GM18507 (cell line): ENCODE measurements around the gene ACTL7A.
"Not testable (repeated sequence)": the region's sequence is repeated elsewhere in the genome, so short reads cannot be mapped to it uniquely, and the experiment has no call there.

Experiments used
- DNase-seq: peaks from one replicate; pipeline ENCODE4 v3.0.0; 2011; ENCODE audit warnings: low read depth; ENCODE audit not compliant: insufficient read length; ENCODE audit errors: extremely low spot score
- FAIRE-seq: peaks from 2 replicates; lab custom pipeline; 2011; peaks lifted over from hg19 to GRCh38; lab: Jason Lieb, UNC

Gene ACTL7A, protein sequence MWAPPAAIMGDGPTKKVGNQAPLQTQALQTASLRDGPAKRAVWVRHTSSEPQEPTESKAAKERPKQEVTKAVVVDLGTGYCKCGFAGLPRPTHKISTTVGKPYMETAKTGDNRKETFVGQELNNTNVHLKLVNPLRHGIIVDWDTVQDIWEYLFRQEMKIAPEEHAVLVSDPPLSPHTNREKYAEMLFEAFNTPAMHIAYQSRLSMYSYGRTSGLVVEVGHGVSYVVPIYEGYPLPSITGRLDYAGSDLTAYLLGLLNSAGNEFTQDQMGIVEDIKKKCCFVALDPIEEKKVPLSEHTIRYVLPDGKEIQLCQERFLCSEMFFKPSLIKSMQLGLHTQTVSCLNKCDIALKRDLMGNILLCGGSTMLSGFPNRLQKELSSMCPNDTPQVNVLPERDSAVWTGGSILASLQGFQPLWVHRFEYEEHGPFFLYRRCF

DNA sequence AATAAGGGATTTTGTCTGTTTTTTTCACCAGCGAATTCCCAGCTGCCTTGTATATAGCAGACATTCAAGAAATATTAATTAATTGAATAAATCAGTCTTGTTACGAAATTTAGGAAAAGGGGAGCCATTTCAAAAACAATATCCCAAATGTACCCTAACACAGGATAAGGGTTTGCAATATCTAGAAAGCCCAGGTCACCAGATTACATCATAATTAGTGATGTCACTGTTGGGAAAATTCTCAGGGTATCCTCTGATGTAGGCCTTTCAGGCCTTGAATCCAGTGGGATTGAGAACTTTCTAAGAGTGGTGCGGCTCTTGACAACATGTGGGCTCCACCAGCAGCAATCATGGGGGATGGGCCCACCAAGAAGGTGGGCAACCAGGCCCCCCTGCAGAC is at the start of gene ACTL7A:
TSS of gene ACTL7A (plus strand) at position 270 of the 400 bp plus-strand sequence. CDS start at position 327, 57 bp downstream.
- no peak for FAIRE-seq

DNA sequence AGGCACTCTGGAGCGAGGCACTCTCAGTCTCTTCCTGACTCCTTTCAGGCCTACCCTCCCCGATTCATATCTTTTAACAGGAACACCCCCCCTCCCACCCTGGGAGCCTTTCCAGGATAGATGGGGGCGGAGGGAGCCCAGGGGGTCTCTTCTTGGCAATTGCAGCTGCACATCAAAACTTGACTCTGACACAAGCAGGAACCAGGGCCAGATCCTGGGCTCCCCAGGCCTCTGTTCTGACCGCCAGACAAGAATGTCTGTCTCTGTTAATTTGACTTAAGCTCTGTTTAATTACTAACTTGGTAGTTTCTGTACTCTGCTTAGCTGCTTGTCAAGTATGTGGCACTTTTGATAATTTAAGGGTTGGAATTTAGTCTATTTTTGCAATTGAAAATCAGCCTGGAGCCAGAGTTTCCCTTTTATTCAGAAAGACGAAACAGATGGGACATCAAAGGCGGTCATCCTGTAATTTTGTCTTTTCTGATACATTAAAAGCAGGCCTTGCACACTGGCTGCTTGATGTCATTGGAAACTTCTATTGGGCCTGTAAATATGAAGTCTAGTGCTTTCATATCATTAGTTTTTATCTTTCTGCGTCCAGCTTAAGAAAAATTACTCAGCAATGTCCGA is 49.6 kb upstream of the ACTL7A start:
- DNase-seq = no peak
- FAIRE-seq = no peak

More for the DNA sequence above, at the start of gene ACTL7A:
- no peak for DNase-seq

DNA sequence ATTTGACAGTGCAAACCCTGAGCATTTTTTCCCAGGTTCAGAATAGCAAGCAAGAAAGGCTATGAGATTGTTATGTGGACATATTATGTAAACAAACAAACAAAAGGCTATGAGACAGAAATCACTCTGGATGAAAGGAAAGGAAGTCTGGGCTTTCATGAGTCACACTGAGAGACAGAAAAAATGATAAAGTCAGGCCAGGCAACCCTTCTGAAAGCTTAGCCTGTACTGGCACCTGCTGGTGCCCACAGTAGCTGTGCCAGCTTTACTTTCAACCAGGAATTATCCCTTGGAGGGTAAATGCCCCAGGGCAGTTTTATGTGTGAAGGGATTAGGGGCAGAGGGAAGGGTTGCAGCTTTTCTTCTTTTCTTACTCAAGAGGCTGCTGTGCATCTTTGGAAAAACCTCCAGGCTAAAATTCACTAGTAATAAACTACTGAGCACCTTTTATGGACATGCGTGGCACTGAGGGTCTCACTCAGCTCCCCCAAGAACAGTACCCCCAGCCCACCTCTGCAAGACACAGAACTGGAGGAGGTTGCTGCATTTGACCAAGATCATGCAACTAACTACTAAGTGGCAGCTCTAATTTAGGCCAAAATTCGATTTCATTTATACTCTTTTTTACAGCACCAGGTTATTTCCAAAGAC is 48.0 kb upstream of the ACTL7A start:
- DNase-seq (no peak), FAIRE-seq (no peak)

GRCh38 chr9:108815156-108815555 is 46.9 kb upstream of the ACTL7A start:
- no peak for FAIRE-seq

DNA sequence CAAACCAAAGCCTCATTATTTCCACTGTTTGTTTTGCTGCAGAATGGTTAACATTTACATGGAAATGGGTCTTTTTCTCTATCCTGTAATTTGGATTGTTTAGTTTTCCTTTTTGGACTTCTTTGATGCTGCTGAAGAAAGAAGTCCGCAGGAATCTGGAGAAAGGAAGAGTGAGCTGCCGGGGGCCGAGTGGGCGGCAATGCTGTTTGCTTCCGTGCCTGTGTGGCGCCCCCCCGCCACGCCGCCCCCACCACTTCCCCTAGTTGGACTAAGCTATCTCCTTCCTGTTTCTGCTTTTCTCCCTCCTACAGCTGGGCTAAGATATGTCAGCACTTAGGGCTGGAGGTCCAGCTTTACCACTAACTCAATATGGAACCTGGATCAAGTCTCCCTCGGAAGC is 46.0 kb upstream of the ACTL7A start:
- DNase-seq (no peak), FAIRE-seq (no peak)

More at GRCh38 chr9:108815156-108815555, 46.9 kb upstream of the ACTL7A start:
- no peak for DNase-seq

GRCh38 chr9:108823829-108824228 is 38.2 kb upstream of the ACTL7A start:
- DNase-seq (no peak), FAIRE-seq (no peak)

GRCh38 chr9:108830272-108830671 is 31.8 kb upstream of the ACTL7A start:
- FAIRE-seq (no peak), DNase-seq (no peak)

DNA sequence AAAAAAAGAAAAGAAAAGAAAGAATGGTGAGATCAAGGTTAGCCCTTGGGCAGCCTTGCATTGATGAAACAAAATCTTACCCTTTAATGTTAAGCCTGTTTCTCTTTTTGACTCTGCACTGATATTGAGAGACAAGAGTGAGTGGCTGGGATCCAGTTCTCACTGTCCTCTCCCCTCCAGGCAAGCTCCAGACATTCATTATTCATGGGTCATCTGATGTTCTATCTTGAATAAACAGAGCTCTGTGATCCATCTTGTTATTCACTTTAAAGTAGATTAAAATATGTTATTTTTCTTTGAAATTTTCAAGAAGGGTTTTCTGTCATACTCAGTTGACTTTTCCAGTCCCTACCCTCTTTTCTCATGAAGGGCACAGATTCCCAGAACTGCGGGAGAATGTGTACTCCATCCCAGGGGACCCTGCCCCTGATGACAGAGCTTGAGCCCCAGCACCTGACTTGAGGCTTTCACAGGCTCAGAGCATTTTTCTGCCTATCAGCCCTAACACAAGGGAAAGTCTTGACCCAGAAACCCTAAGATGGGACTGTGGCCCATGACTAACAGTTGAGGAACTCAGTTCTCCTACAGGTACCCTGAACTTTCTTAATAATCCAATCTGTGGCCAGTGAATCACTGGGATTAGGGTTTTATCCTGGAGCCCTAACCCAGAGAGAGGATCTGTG is 30.4 kb upstream of the ACTL7A start:
- DNase-seq = no peak
- FAIRE-seq = no peak

DNA sequence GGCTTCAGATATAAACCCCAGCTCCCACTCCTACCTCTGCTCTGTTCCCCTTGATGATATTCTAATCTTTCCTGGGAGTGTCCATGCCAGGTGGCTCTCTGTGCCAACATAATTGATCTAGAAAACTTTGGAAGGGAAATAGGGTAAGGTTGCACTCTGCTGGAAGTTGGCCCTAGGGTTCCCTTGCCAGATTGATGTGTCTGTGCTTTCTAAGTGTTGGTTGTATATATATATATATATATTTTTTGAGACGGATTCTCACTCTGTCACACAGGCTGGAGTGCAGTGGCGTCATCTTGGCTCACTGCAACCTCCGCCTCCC is 29.9 kb upstream of the ACTL7A start:
- DNase-seq (no peak), FAIRE-seq (no peak)

- DNase-seq = no peak
- no peak for FAIRE-seq
These were observed 27.0 kb upstream of the ACTL7A start for GRCh38 chr9:108834959-108835665.

GRCh38 chr9:108835831-108836230 is 26.2 kb upstream of the ACTL7A start:
- no peak for DNase-seq
- no peak for FAIRE-seq

DNA sequence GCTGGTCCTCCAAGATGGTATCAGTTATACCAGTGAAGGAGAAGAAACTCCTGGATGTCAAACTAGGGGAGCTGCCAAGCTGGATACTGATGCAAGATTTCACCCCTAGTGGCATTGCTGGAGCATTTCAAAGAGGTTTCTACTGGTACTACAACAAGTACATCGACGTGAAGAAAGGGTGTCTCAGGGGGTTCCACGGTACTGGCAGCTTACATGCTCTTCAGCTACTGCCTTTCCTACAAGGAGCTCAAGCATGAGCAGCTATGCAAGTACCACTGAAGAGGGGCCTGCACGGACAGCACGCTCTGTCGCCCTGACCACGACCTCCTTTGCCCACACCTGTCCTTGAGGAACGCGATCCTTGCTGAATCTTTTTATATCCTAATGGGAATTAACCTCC is 25.7 kb upstream of the ACTL7A start:
- DNase-seq = no peak
- no peak for FAIRE-seq

- FAIRE-seq = no peak
These were observed 25.3 kb upstream of the ACTL7A start for GRCh38 chr9:108836781-108837180.

DNA sequence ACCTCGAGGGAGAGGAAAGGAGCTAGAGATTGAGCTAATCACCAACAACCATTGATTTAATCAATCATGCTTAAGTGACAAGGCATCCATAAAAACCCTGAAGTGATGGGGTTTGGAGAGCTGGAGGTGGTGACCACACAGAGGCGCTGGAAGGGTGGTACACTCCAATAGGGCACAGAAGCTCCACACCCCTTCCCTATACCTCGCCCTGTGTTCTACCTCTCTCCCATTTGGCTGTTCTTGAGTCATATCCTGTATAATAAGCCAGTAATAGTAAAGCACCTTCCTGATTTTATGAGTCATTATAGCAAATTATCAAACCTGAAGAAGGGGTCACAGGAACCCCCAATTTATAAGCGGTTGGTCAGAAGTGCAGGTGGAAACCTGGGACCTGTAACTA is 24.5 kb upstream of the ACTL7A start:
- FAIRE-seq (no peak), DNase-seq (no peak)

More at GRCh38 chr9:108836781-108837180, 25.3 kb upstream of the ACTL7A start:
- no peak for DNase-seq

- FAIRE-seq = no peak
- no peak for DNase-seq
These were observed 24.0 kb upstream of the ACTL7A start for GRCh38 chr9:108838017-108838416.

GRCh38 chr9:108839561-108839960 is 22.5 kb upstream of the ACTL7A start:
- not testable (repeated sequence) for FAIRE-seq

DNA sequence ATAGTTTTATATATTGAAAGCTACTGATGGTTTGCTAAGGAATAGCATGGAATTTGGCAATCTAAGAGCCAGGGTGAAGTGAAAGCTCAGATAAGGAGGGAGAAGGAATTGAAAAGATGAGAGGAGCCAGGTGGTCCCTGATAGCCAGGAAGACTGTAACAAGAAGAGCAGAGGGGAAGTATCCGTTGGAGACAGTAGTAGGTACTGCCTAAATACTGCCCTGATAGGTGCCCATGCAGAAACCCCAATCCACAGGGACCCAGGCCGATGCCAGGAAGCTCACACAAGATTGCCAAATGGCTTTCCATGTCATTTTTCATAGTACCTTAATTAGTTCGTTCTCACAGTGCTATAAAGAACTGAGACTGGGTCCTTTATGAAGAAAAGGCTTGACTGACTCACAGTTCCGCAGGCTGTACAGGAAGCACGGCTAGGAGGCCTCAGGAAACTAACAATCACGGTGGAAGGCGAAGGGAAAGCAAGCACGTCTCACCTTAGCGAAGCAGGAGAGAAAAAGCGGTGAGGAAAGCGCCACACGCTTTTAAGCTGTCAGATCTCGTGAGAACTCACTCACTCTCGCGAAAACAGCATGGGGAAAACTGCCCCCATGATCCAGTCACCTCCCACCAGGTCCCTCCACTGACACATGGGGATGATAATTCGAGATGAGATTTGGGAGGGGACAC is 19.3 kb upstream of the ACTL7A start:
- FAIRE-seq = no peak
- no peak for DNase-seq

More at GRCh38 chr9:108839561-108839960, 22.5 kb upstream of the ACTL7A start:
- DNase-seq = not testable (repeated sequence)

DNA sequence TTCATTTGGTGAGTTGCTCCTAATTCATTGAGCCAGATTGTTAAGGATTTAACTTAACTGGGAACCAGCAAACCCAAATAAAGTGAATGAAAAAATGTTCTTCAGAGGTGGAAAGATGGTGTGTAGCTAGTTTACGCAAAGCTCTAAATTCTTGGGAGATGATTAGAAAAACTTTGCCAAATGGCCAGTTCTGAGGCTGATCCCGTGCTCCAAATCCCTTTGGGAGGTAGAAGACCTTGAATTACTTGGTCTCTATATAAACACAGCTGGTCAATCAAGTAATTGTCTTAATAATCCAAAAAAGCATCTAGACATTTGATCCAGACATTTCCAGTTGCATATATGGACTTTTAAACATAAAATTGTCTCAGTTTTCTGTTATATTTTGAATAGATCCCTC is 17.7 kb upstream of the ACTL7A start:
- FAIRE-seq = no peak
- no peak for DNase-seq

DNA sequence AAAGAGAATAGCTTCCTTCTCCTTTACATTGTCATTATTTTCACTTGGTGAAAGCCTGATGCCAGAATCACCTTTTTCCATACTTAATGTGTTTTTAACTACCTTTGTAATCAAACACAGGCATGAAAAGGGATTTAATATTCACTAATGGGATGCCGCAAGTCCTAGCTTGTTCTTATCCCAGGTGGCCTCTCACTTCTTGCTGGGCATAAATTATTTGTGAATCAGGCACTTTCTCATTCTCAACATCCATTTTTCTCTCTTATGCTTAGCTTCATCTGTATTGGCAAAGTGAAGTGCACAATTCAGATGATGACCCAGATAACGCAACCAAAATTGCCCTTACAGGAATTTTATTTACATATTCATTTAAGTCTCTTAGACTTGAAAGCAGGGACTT is 17.2 kb upstream of the ACTL7A start:
- FAIRE-seq = no peak
- DNase-seq = no peak
